Testis (tissue), 2 donors: ENCODE measurements around the gene ITIH3.

Experiments
- CTCF ChIP-seq, 3 experiments: fragments of 450-650 bp in 2 of 3; fragments of 200-600 bp in 1 of 3; sonication (generic) in 1 of 3; IDR thresholded peaks; one replicate each; pipeline ENCODE4 v1.5.1; 2016 to 2019; ENCODE audit warnings: antibody characterized with exemption in 3 of 3, mild to moderate bottlenecking in 2 of 3, moderate library complexity in 1 of 3
- POLR2A ChIP-seq: fragments of 450-650 bp; IDR thresholded peaks from one replicate; pipeline ENCODE4 v1.6.1; 2017; ENCODE audit warnings: antibody characterized with exemption, mild to moderate bottlenecking, moderate library complexity

GRCh38 chr3:52783211-52783555 lies 11.4 kb upstream of the ITIH3 start:
- TF ChIP-seq CTCF (IDR thresholded peaks at IDR 0.05) (no peak), POLR2A (no peak)
